ENCODE measurements around the gene RHOH. TPM values are rescaled to one million over a fixed set of nuclear protein-coding genes. Genes with fewer than 3 reads are reported as not detected.
A peak's percentile ranks its signal among the peaks of the same experiment; 100 is the strongest.

RHOH gene
- total RNA-seq, 2 experiments from 2014 or later, result 74.7 to 83.6 TPM

DNA sequence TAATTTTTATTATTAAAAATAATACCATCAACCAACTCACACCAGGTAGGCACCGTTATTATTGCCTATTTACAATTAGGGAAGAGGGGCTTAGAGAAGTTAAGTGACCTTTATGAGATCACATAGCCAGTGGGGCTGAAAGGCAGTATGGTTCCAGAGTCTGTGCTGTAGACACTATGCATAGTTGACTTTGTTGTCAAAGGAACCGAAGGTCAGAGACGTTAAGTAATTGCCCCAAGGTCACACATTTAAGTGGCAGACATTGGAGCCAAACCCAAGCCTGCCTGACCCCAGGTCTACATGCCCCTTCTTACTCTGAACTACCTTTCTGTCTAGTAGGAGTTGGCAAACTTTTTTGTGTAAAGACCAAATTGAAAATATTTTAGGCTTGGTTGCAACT, 36.4 kb downstream of the RHOH start:
- H3K4me3 Mint-ChIP-seq, result no peak overlapping the region
- ChIA-PET POLR2A (no interaction called here), CTCF (interaction anchor here (0.5 to 7.0 kb wide), 3 partner anchors 76 to 84 kb away, joined by 3 to 45 read pairs (median 4); no protein-coding TSS in a partner anchor)
- peaks cover 94% of the 10 kb centered on the region for H3K4me1 Mint-ChIP-seq
- ATAC-seq (no peak), DNase-seq (peak; percentile 6)
- intact Hi-C loops (cut with DNase I, micrococcal nuclease), result no loop called here
- no peak overlapping the region for H3K27ac Mint-ChIP-seq
- no peaks in the 10 kb centered on the region for H3K9me3 Mint-ChIP-seq (ENCODE audit: low read depth)
- H3K27me3 Mint-ChIP-seq, result no peaks in the 10 kb centered on the region
- H3K36me3 Mint-ChIP-seq (ENCODE audit: low read depth), result peaks cover 79% of the 10 kb centered on the region

- DNase-seq (peak; percentile 12), ATAC-seq (no peak)
- ChIA-PET CTCF (interaction anchor here (0.6 to 7.0 kb wide), 4 partner anchors 66 to 842 kb away, joined by 3 to 45 read pairs (median 4); no protein-coding TSS in a partner anchor), POLR2A (interaction anchor here (0.7 to 0.8 kb wide), 3 partner anchors 9 to 32 kb away, joined by 5 to 9 read pairs (median 6); no protein-coding TSS in a partner anchor)
- peaks cover 91% of the 10 kb centered on the region for H3K4me1 Mint-ChIP-seq
- H3K9me3 Mint-ChIP-seq (ENCODE audit: low read depth), result no peaks in the 10 kb centered on the region
- H3K4me3 Mint-ChIP-seq, result peak overlapping the region; percentile 29
- H3K27ac Mint-ChIP-seq, result peak overlapping the region; percentile 89
- peaks cover 82% of the 10 kb centered on the region for H3K36me3 Mint-ChIP-seq (ENCODE audit: low read depth)
- intact Hi-C loops (cut with DNase I, micrococcal nuclease), result no loop called here
- no peaks in the 10 kb centered on the region for H3K27me3 Mint-ChIP-seq
Observed at GRCh38 chr4:40234519-40235039, 37.7 kb downstream of the RHOH start.

GRCh38 chr4:40238008-40238699, 41.3 kb downstream of the RHOH start:
- Mint-ChIP-seq H3K9me3 (ENCODE audit: low read depth) (no peaks in the 10 kb centered on the region), H3K27ac (peak overlapping the region; percentile 90), H3K4me1 (peaks cover 91% of the 10 kb centered on the region), H3K4me3 (peak overlapping the region; percentile 76), H3K36me3 (ENCODE audit: low read depth) (peaks cover 83% of the 10 kb centered on the region), H3K27me3 (no peaks in the 10 kb centered on the region)
- peak; percentile 12 for ATAC-seq
- ChIA-PET CTCF (interaction anchor here (0.6 to 5.3 kb wide), 13 partner anchors 9 to 88 kb away, joined by 3 to 44 read pairs (median 3); no protein-coding TSS in a partner anchor), POLR2A (interaction anchor here (0.6 to 1.7 kb wide), 15 partner anchors 8 to 435 kb away, joined by 3 to 11 read pairs (median 4); no protein-coding TSS in a partner anchor)
- intact Hi-C loops (cut with DNase I, micrococcal nuclease), result no loop called here
- DNase-seq, result peak; percentile 48

- Mint-ChIP-seq H3K27ac (peak overlapping the region; percentile 90), H3K4me1 (peaks cover 92% of the 10 kb centered on the region), H3K36me3 (ENCODE audit: low read depth) (peaks cover 86% of the 10 kb centered on the region), H3K9me3 (ENCODE audit: low read depth) (no peaks in the 10 kb centered on the region), H3K4me3 (peak overlapping the region; percentile 76), H3K27me3 (no peaks in the 10 kb centered on the region)
- intact Hi-C loops (cut with DNase I, micrococcal nuclease), result no loop called here
- peak; percentile 96 for ATAC-seq
- ChIA-PET CTCF (interaction anchor here (0.6 to 5.3 kb wide), 11 partner anchors 8 to 88 kb away, joined by 3 to 44 read pairs (median 4); no protein-coding TSS in a partner anchor), POLR2A (interaction anchor here (0.6 to 1.4 kb wide), 11 partner anchors 8 to 434 kb away, joined by 3 to 9 read pairs (median 3); no protein-coding TSS in a partner anchor)
- peak; percentile 87 for DNase-seq
Observed at GRCh38 chr4:40238700-40239548, 42.1 kb downstream of the RHOH start.

DNA sequence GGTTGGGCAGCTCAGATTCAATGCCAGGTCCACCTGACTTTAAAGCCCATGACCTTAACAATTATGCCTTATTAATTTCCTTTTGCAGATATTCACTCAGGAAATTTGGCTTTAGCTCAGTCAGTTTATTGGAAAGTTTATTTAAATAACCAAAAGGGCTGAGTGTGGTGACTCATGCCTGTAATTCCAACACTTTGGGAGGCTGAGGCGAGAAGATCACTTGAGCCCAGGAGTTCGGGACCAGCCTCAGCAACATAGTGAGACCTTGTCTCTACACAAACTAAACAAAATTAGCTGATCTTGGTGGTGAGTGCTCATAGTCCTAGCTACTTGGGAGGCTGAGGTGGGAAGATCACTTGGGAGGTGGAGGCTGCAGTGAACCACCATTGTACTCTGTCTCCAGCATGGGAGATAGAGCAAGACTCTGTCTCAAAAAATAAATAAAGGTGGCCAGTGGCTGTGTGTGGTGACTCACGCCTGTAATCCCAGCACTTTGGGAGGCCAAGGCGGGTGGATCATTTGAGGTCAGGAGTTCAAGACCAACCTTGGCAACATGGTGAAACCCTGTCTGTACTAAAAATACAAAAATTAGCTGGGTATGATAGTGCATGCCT, 43.3 kb downstream of the RHOH start:
- intact Hi-C loops (cut with DNase I, micrococcal nuclease), result no loop called here
- ChIA-PET POLR2A (interaction anchor here (0.8 kb wide), 1 partner anchor 11 kb away, joined by 4 read pairs; no protein-coding TSS in a partner anchor), CTCF (interaction anchor here (0.6 to 5.3 kb wide), 9 partner anchors 10 to 182 kb away, joined by 3 to 44 read pairs (median 4); no protein-coding TSS in a partner anchor)
- Mint-ChIP-seq H3K27me3 (no peaks in the 10 kb centered on the region), H3K36me3 (ENCODE audit: low read depth) (peaks cover 85% of the 10 kb centered on the region), H3K27ac (peak overlapping the region; percentile 80), H3K4me3 (peak overlapping the region; percentile 76), H3K4me1 (peaks cover 89% of the 10 kb centered on the region), H3K9me3 (ENCODE audit: low read depth) (no peaks in the 10 kb centered on the region)
- ATAC-seq (no peak), DNase-seq (no peak)

DNA sequence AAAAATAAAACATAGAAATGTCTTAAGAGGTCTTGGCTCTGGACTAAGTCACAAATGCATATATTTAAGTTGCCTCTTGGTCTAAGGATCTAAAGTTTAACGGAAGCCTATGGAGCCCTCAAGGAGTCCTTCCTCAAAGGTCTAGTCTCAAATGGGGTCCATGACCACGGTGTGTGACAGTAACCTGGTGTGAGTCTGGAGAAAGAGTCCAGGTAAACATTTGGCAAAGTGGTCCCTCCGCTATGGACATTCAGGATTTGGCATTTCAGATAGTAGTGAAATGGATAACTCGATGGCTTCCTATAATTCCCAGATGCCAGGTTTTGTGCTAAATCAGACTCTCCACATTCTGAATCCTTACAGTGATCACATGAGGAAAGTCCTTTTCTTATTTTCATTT, 44.2 kb downstream of the RHOH start:
- peaks cover 91% of the 10 kb centered on the region for H3K4me1 Mint-ChIP-seq
- ATAC-seq, result no peak
- peak overlapping the region; percentile 95 for H3K27ac Mint-ChIP-seq
- intact Hi-C loops (cut with DNase I, micrococcal nuclease), result no loop called here
- ChIA-PET CTCF (interaction anchor here (0.6 to 5.3 kb wide), 8 partner anchors 10 to 89 kb away, joined by 3 to 44 read pairs (median 4); no protein-coding TSS in a partner anchor), POLR2A (interaction anchor here (0.6 to 1.6 kb wide), 4 partner anchors 12 to 41 kb away, joined by 4 to 5 read pairs (median 4); no protein-coding TSS in a partner anchor)
- H3K36me3 Mint-ChIP-seq (ENCODE audit: low read depth), result peaks cover 87% of the 10 kb centered on the region
- H3K4me3 Mint-ChIP-seq, result peak overlapping the region; percentile 68
- no peaks in the 10 kb centered on the region for H3K9me3 Mint-ChIP-seq (ENCODE audit: low read depth)
- DNase-seq, result no peak
- H3K27me3 Mint-ChIP-seq, result no peaks in the 10 kb centered on the region

- POLR2A ChIA-PET, result interaction anchor here (0.7 to 1.6 kb wide), 5 partner anchors 13 to 75 kb away, joined by 3 to 7 read pairs (median 5); no protein-coding TSS in a partner anchor
- ATAC-seq, result peak; percentile 7
Observed at GRCh38 chr4:40241941-40242340, 45.1 kb downstream of the RHOH start.

DNA sequence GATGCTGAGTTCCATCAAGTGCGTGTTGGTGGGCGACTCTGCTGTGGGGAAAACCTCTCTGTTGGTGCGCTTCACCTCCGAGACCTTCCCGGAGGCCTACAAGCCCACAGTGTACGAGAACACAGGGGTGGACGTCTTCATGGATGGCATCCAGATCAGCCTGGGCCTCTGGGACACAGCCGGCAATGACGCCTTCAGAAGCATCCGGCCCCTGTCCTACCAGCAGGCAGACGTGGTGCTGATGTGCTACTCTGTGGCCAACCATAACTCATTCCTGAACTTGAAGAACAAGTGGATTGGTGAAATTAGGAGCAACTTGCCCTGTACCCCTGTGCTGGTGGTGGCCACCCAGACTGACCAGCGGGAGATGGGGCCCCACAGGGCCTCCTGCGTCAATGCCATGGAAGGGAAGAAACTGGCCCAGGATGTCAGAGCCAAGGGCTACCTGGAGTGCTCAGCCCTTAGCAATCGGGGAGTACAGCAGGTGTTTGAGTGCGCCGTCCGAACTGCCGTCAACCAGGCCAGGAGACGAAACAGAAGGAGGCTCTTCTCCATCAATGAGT, 46.6 kb downstream of the RHOH start:
- ChIA-PET POLR2A (no interaction called here), CTCF (interaction anchor here (0.8 to 2.2 kb wide), 2 partner anchors 13 to 15 kb away, joined by 3 to 11 read pairs; no protein-coding TSS in a partner anchor)
- ATAC-seq (no peak), DNase-seq (no peak)
- Mint-ChIP-seq H3K4me3 (peak overlapping the region; percentile 68), H3K27ac (peak overlapping the region; percentile 95), H3K36me3 (ENCODE audit: low read depth) (peaks cover 81% of the 10 kb centered on the region), H3K27me3 (no peaks in the 10 kb centered on the region), H3K4me1 (peaks cover 87% of the 10 kb centered on the region), H3K9me3 (ENCODE audit: low read depth) (no peaks in the 10 kb centered on the region)
- intact Hi-C loops (cut with DNase I, micrococcal nuclease), result no loop called here

More at GRCh38 chr4:40241941-40242340, 45.1 kb downstream of the RHOH start:
- H3K36me3 Mint-ChIP-seq (ENCODE audit: low read depth), result peaks cover 85% of the 10 kb centered on the region
- CTCF ChIA-PET, result interaction anchor here (0.7 to 5.3 kb wide), 9 partner anchors 11 to 83 kb away, joined by 3 to 44 read pairs (median 4); no protein-coding TSS in a partner anchor
- H3K4me1 Mint-ChIP-seq, result peaks cover 92% of the 10 kb centered on the region
- H3K4me3 Mint-ChIP-seq, result peak overlapping the region; percentile 68
- intact Hi-C loops (cut with DNase I, micrococcal nuclease), result no loop called here
- no peaks in the 10 kb centered on the region for H3K9me3 Mint-ChIP-seq (ENCODE audit: low read depth)
- DNase-seq, result peak; percentile 54
- H3K27me3 Mint-ChIP-seq, result no peaks in the 10 kb centered on the region
- peak overlapping the region; percentile 95 for H3K27ac Mint-ChIP-seq

- Mint-ChIP-seq H3K4me1 (peaks cover 88% of the 10 kb centered on the region), H3K36me3 (ENCODE audit: low read depth) (peaks cover 71% of the 10 kb centered on the region), H3K9me3 (ENCODE audit: low read depth) (no peaks in the 10 kb centered on the region), H3K4me3 (peak overlapping the region; percentile 31), H3K27ac (peak overlapping the region; percentile 90), H3K27me3 (no peaks in the 10 kb centered on the region)
- no peak for ATAC-seq
- ChIA-PET CTCF (interaction anchor here (0.7 to 1.7 kb wide), 3 partner anchors 14 to 72 kb away, joined by 3 to 8 read pairs (median 3); no protein-coding TSS in a partner anchor), POLR2A (interaction anchor here (0.6 kb wide), 1 partner anchor 61 kb away, joined by 5 read pairs; no protein-coding TSS in a partner anchor)
- no peak for DNase-seq
- intact Hi-C loops (cut with DNase I, micrococcal nuclease), result no loop called here
Observed at GRCh38 chr4:40244606-40245005, 47.8 kb downstream of the RHOH start.

- ChIA-PET POLR2A (interaction anchor here (0.7 kb wide), 1 partner anchor 11 kb away, joined by 3 read pairs; no protein-coding TSS in a partner anchor), CTCF (interaction anchor here (1.0 to 1.7 kb wide), 3 partner anchors 15 to 71 kb away, joined by 3 to 8 read pairs (median 6); no protein-coding TSS in a partner anchor)
- ATAC-seq (no peak), DNase-seq (no peak)
- Mint-ChIP-seq H3K9me3 (ENCODE audit: low read depth) (no peaks in the 10 kb centered on the region), H3K36me3 (ENCODE audit: low read depth) (peaks cover 63% of the 10 kb centered on the region), H3K4me3 (no peak overlapping the region), H3K27me3 (no peaks in the 10 kb centered on the region), H3K4me1 (peaks cover 83% of the 10 kb centered on the region), H3K27ac (peak overlapping the region; percentile 77)
- intact Hi-C loops (cut with DNase I, micrococcal nuclease), result no loop called here
Observed at GRCh38 chr4:40245550-40245949, 48.7 kb downstream of the RHOH start.

Measured in activated CD4-positive, alpha-beta T cell treated with anti-CD3 and anti-CD28 coated beads for 36 hours (primary cell).